B cell (primary cell): ENCODE measurements around the gene NUP214. TPM values are rescaled to one million over a fixed set of nuclear protein-coding genes. Genes with fewer than 3 reads are reported as not detected.

Experiments
- ATAC-seq: fragments of 200-7000 bp; cut with Tn5 transposase; one replicate; pipeline ENCODE4 v1.10.0; 2021; ENCODE audit warnings: low read depth, mild to moderate bottlenecking, moderate number of reproducible peaks, moderate library complexity
- CTCF ChIA-PET: fragments of 350-600 bp; sonication (Branson Sonifier 250); formaldehyde crosslinking; loops from one replicate; lab custom pipeline; 2021; ENCODE audit warnings: antibody characterized with exemption, inconsistent platforms; lab: Charles Lee
- POLR2A ChIA-PET: fragments of 350-600 bp; sonication (Branson Sonifier 250); formaldehyde crosslinking; loops from one replicate; lab custom pipeline; 2021; ENCODE audit warnings: antibody characterized with exemption; lab: Charles Lee
- DNase-seq: peaks from one replicate; pipeline ENCODE4 v3.0.0; 2013
- H2AFZ ChIP-seq: 2 replicates; pipeline ENCODE4 v1.6.1; 2012; ENCODE audit warnings: mild to moderate bottlenecking, low read depth, low read length; ENCODE audit not compliant: insufficient read depth, poor library complexity, severe bottlenecking
- H3K27ac ChIP-seq, 2 donors: 1 replicate in 1 of 2; 2 replicates in 1 of 2; pipeline ENCODE4 v1.5.1; 2012 to 2013; ENCODE audit warnings: low read length in 2 of 2, mild to moderate bottlenecking in 2 of 2, moderate library complexity in 1 of 2
- H3K27me3 ChIP-seq, 4 experiments: fragments of 200-600 bp in 1 of 4; sonication (generic) in 1 of 4; replicated peaks in 1 of 4; 1 replicate in 2 of 4; 2 replicates in 2 of 4; pipeline versions ENCODE4 v1.6.1 to v1.7.0; 2013 to 2016; ENCODE audit warnings: low read length in 3 of 4, mild to moderate bottlenecking in 2 of 4, mixed read lengths in 1 of 4, moderate library complexity in 1 of 4; ENCODE audit not compliant: insufficient read depth in 4 of 4, control insufficient read depth in 3 of 4; ENCODE audit errors: control extremely low read depth in 1 of 4
- H3K36me3 ChIP-seq, 2 experiments: replicated peaks in 1 of 2; 1 replicate in 1 of 2; 2 replicates in 1 of 2; pipeline versions ENCODE4 v1.6.1 to v1.7.1; 2013; ENCODE audit warnings: low read length in 1 of 2; ENCODE audit not compliant: insufficient read depth in 2 of 2, control insufficient read depth in 1 of 2; ENCODE audit errors: control extremely low read depth in 1 of 2, extremely low read depth in 1 of 2
- H3K4me1 ChIP-seq, 2 donors: fragments of 200-600 bp in 1 of 2; sonication (generic) in 1 of 2; 1 replicate in 1 of 2; 2 replicates in 1 of 2; pipeline versions ENCODE4 v1.5.1 to v1.6.1; 2013 to 2017; ENCODE audit warnings: low read length in 2 of 2; ENCODE audit not compliant: control insufficient read depth in 2 of 2, insufficient read depth in 2 of 2
- H3K4me2 ChIP-seq: replicated peaks from 2 replicates; pipeline ENCODE3; 2012; ENCODE audit warnings: mild to moderate bottlenecking, low read depth, low read length; ENCODE audit not compliant: poor library complexity, severe bottlenecking
- H3K4me3 ChIP-seq, 5 experiments: fragments of 200-600 bp in 1 of 5; sonication (generic) in 1 of 5; 1 replicate in 3 of 5; 2 replicates in 2 of 5; pipeline versions ENCODE4 v1.5.1 to v1.7.0; 2011 to 2016; ENCODE audit warnings: low read length in 4 of 5, mild to moderate bottlenecking in 4 of 5, low read depth in 2 of 5, control low read depth in 1 of 5, moderate library complexity in 1 of 5; ENCODE audit not compliant: insufficient read depth in 1 of 5; ENCODE audit errors: control extremely low read depth in 1 of 5, extremely low read depth in 1 of 5
- H3K79me2 ChIP-seq: fragments of 200-600 bp; sonication (generic); one replicate; pipeline ENCODE4 v1.6.0; 2016; ENCODE audit warnings: low read length; ENCODE audit not compliant: control insufficient read depth, insufficient read depth
- H3K9ac ChIP-seq: fragments of 200-600 bp; sonication (generic); 2 replicates; pipeline ENCODE4 v1.6.1; 2017; ENCODE audit warnings: mild to moderate bottlenecking, low read length, moderate library complexity
- H3K9me3 ChIP-seq, 3 donors: one replicate each; pipeline versions ENCODE4 v1.6.1 to v1.7.1; 2013; ENCODE audit warnings: low read length in 2 of 3; ENCODE audit not compliant: control insufficient read depth in 2 of 3, insufficient read depth in 1 of 3; ENCODE audit errors: control extremely low read depth in 1 of 3
- H4K20me1 ChIP-seq: 2 replicates; pipeline ENCODE4 v1.6.0; 2012; ENCODE audit warnings: mild to moderate bottlenecking, low read length; ENCODE audit not compliant: insufficient read depth, control insufficient read depth, poor library complexity, severe bottlenecking
- H3K27ac Mint-ChIP-seq: one replicate; pipeline ENCODE4 v1.8.0; 2021; ENCODE audit warnings: mixed read lengths
- H3K27me3 Mint-ChIP-seq: one replicate; pipeline ENCODE4 v1.8.0; 2021; ENCODE audit warnings: mixed read lengths
- H3K4me1 Mint-ChIP-seq: one replicate; pipeline ENCODE4 v1.8.0; 2021; ENCODE audit warnings: mixed read lengths
- H3K4me3 Mint-ChIP-seq: one replicate; pipeline ENCODE4 v1.8.0; 2021; ENCODE audit warnings: mixed read lengths
- H3K9me3 Mint-ChIP-seq: one replicate; pipeline ENCODE4 v1.8.0; 2022; ENCODE audit warnings: mixed read lengths; ENCODE audit not compliant: insufficient read depth
- EZH2 ChIP-seq: IDR thresholded peaks from 2 replicates; pipeline ENCODE4 v1.6.1; 2012; ENCODE audit warnings: borderline replicate concordance, low read depth, mild to moderate bottlenecking, moderate library complexity, low read length; ENCODE audit not compliant: insufficient read depth, poor library complexity, severe bottlenecking
- WGBS: methylation state at CpG from one replicate; pipeline ENCODE4 v1.1.5; 2013; ENCODE audit warnings: missing lambda C conversion rate; ENCODE audit not compliant: insufficient coverage; 5-methylcytosine and 5-hydroxymethylcytosine counted together
- intact Hi-C: fragments of 100-400 bp; cut with micrococcal nuclease; formaldehyde crosslinking; loops from one replicate; pipeline ENCODE4 v1.10.0; 2022
- polyA plus RNA-seq: library from polyadenylated mRNA; depleted of rRNA; stranded (reverse); fragments of >200 nt; gene quantifications from 2 replicates; pipeline ENCODE4 v1.2.3, GENCODE V29; 2012
- total RNA-seq, 2 donors: library from RNA; stranded (reverse); fragments of 120-200 nt in 1 of 2; gene quantifications; 1 replicate in 1 of 2; 2 replicates in 1 of 2; pipeline versions ENCODE4 v1.2.3 to v1.2.4, GENCODE V29; 2013 to 2022
- TF ChIP-seq, protein P1 (sequence below): fragments of 200-600 bp; IDR thresholded peaks from one replicate; pipeline ENCODE4 v1.8.0; 2022; ENCODE audit warnings: antibody characterized with exemption, mild to moderate bottlenecking

The NUP214 gene
- total and polyA plus RNA-seq, 2 donors (not counting 1 experiment from before 2014, with no cell fraction given): 19.0 to 94.6 TPM

DNA sequence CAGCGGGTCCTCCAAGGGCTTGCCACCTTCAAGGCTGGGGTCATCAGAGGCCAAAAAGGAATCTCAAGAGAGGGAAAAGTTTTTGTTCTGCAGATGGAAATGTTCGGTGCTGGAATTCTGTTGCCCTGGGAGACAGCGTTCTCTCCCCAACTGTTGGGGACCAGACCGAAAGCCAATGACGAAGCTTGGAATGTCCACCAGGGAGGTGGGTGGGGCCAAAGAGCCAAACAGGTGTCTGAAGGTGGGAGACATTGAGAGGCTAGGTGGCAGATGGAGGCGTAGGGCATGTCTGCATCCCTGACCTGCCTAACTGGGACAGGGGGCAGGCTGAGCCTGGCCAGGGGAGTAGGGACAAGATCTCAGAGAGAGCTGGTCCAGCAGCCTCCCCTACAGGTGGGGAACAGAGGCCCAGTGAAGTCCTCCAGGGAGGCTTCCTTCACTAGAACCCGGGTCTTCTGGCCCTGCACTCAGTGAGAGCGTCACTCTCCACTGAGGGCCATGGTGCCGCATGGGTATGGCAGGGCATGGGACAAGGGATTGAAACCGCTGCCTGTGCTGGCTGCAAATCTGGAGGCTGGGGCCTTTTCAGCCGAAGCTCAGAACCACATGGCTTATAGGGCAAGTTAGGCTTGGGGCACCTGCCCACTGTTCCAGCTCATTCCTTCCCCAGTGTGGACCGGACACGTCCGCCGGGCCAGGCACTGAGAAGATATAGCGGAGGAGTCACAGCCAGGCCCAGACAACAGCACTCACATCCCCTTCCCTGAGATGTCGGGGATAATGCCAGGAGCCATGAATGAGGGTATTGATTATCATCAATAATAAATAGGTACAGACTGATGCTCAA lies 156.0 kb downstream of the NUP214 start:
- Histone ChIP-seq H2AFZ (no peak overlapping the region), H3K27me3 (peaks cover 0 to 17% (median 5%) of the 10 kb centered on the region in 4 experiments), H3K4me1 (peaks cover 18 to 25% of the 10 kb centered on the region in 2 donors), H3K27ac (no peak overlapping the region), H4K20me1 (no peaks in the 10 kb centered on the region), H3K9ac (no peak overlapping the region), H3K4me3 (no peak overlapping the region), H3K9me3 (no peaks in the 10 kb centered on the region), H3K36me3 (no peaks in the 10 kb centered on the region), H3K4me2 (no peak overlapping the region), H3K79me2 (peaks cover under 1% of the 10 kb centered on the region)
- no peak for ATAC-seq
- peak overlapping the region; percentile 27 for H3K27ac Mint-ChIP-seq
- H3K4me3 Mint-ChIP-seq: peak overlapping the region; percentile 46
- no peaks in the 10 kb centered on the region for H3K9me3 Mint-ChIP-seq
- DNase-seq: no peak
- intact Hi-C loops: no loop called here
- TF ChIP-seq, protein P1, sequence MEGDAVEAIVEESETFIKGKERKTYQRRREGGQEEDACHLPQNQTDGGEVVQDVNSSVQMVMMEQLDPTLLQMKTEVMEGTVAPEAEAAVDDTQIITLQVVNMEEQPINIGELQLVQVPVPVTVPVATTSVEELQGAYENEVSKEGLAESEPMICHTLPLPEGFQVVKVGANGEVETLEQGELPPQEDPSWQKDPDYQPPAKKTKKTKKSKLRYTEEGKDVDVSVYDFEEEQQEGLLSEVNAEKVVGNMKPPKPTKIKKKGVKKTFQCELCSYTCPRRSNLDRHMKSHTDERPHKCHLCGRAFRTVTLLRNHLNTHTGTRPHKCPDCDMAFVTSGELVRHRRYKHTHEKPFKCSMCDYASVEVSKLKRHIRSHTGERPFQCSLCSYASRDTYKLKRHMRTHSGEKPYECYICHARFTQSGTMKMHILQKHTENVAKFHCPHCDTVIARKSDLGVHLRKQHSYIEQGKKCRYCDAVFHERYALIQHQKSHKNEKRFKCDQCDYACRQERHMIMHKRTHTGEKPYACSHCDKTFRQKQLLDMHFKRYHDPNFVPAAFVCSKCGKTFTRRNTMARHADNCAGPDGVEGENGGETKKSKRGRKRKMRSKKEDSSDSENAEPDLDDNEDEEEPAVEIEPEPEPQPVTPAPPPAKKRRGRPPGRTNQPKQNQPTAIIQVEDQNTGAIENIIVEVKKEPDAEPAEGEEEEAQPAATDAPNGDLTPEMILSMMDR: no peak
- TF ChIP-seq EZH2: no peak
- ChIA-PET CTCF (interaction anchor here (0.6 to 1.4 kb wide), 2 partner anchors 71 to 101 kb away, joined by 3 read pairs; no protein-coding TSS in a partner anchor), POLR2A (no interaction called here)
- 86% methylated on average over 14 of the region's 17 CpGs for WGBS
- peaks cover 10% of the 10 kb centered on the region for H3K27me3 Mint-ChIP-seq
- H3K4me1 Mint-ChIP-seq: peaks cover 23% of the 10 kb centered on the region

DNA sequence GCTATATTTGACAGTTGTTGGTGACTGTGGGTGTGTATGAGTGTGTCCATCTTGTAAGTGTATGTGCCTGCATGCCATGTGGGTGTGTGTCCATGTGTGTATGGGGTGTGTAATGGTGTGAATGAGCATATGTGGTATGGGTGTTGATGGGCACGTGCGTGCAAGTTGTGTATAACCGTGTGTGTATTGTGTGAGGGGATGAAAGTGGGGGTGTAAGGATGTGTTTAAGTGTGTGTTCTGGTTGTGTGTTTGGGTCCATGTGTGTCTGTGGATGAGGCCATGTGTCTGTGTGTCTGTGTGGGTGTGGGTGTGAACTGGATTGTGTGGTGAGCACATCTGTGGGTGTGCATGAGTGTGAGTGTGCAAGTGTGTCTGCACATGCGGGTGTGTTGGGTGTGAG lies 156.8 kb downstream of the NUP214 start:
- Histone ChIP-seq H2AFZ (peak overlapping the region; percentile 51), H3K9me3 (no peaks in the 10 kb centered on the region), H3K9ac (no peak overlapping the region), H3K4me1 (peaks cover 18 to 25% of the 10 kb centered on the region in 2 donors), H3K4me2 (peak overlapping the region; percentile 66), H3K27ac (no peak overlapping the region), H3K79me2 (no peaks in the 10 kb centered on the region), H4K20me1 (no peaks in the 10 kb centered on the region), H3K36me3 (no peaks in the 10 kb centered on the region), H3K4me3 (no peak overlapping the region), H3K27me3 (peaks cover 0 to 17% (median 5%) of the 10 kb centered on the region in 4 experiments)
- H3K4me1 Mint-ChIP-seq: peaks cover 23% of the 10 kb centered on the region
- WGBS: 91% methylated on average over 3 of the region's 4 CpGs
- no peaks in the 10 kb centered on the region for H3K9me3 Mint-ChIP-seq
- intact Hi-C loops: no loop called here
- H3K27ac Mint-ChIP-seq: no peak overlapping the region
- no peak for TF ChIP-seq EZH2
- TF ChIP-seq, protein P1: no peak
- no peak for DNase-seq
- ChIA-PET CTCF (no interaction called here), POLR2A (no interaction called here)
- ATAC-seq: no peak
- peaks cover 10% of the 10 kb centered on the region for H3K27me3 Mint-ChIP-seq
- peak overlapping the region; percentile 26 for H3K4me3 Mint-ChIP-seq
